Measurements from ENCODE around the gene KY.
"Not testable (repeated sequence)": the region's sequence is repeated elsewhere in the genome, so short reads cannot be mapped to it uniquely, and the experiment has no call there.

Gene KY

GRCh38 chr3:134600685-134601463, 49.9 kb downstream of the KY start:
- H3K27me3 Mint-ChIP-seq: peaks cover 3% of the 10 kb centered on the region
- ATAC-seq (ENCODE audit: low read depth): peak; percentile 51
- H3K4me1 Mint-ChIP-seq: peaks cover 6% of the 10 kb centered on the region
- DNase-seq (ENCODE audit: low spot score in 2 of 2): peak; percentile 40 to 60
- no peak overlapping the region for H3K4me3 Mint-ChIP-seq
- H3K27ac Mint-ChIP-seq: no peak overlapping the region
- no peaks in the 10 kb centered on the region for H3K36me3 Mint-ChIP-seq
- no peaks in the 10 kb centered on the region for H3K9me3 Mint-ChIP-seq

GRCh38 chr3:134600206-134600605, 50.6 kb downstream of the KY start:
- Mint-ChIP-seq H3K4me3 (no peak overlapping the region), H3K27me3 (no peaks in the 10 kb centered on the region), H3K36me3 (no peaks in the 10 kb centered on the region), H3K4me1 (peaks cover 6% of the 10 kb centered on the region), H3K9me3 (no peaks in the 10 kb centered on the region), H3K27ac (no peak overlapping the region)
- DNase-seq (ENCODE audit: low spot score in 2 of 2) (no peak), ATAC-seq (ENCODE audit: low read depth) (no peak)

GRCh38 chr3:134598763-134599545, 51.9 kb downstream of the KY start:
- Mint-ChIP-seq H3K4me1 (peaks cover 6% of the 10 kb centered on the region), H3K27ac (no peak overlapping the region), H3K36me3 (no peaks in the 10 kb centered on the region), H3K27me3 (peaks cover 2% of the 10 kb centered on the region), H3K4me3 (no peak overlapping the region), H3K9me3 (no peaks in the 10 kb centered on the region)
- DNase-seq (ENCODE audit: low spot score in 2 of 2) (no peak), ATAC-seq (ENCODE audit: low read depth) (no peak)

- DNase-seq (ENCODE audit: low spot score in 2 of 2) (no peak), ATAC-seq (ENCODE audit: low read depth) (no peak)
- no peak overlapping the region for H3K4me3 Mint-ChIP-seq
- peaks cover 6% of the 10 kb centered on the region for H3K4me1 Mint-ChIP-seq
- H3K9me3 Mint-ChIP-seq: no peaks in the 10 kb centered on the region
- H3K27ac Mint-ChIP-seq: no peak overlapping the region
- no peaks in the 10 kb centered on the region for H3K36me3 Mint-ChIP-seq
- H3K27me3 Mint-ChIP-seq: peaks cover 2% of the 10 kb centered on the region
These were observed 53.3 kb downstream of the KY start for GRCh38 chr3:134597390-134597970.

GRCh38 chr3:134594986-134595385, 55.8 kb downstream of the KY start:
- not testable (repeated sequence) for H3K36me3 Mint-ChIP-seq; H3K27ac Mint-ChIP-seq; H3K27me3 Mint-ChIP-seq; ATAC-seq (ENCODE audit: low read depth); H3K9me3 Mint-ChIP-seq; DNase-seq (ENCODE audit: low spot score in 2 of 2); H3K4me1 Mint-ChIP-seq; H3K4me3 Mint-ChIP-seq

- H3K27me3 Mint-ChIP-seq: peaks cover 4% of the 10 kb centered on the region
- peaks cover 1% of the 10 kb centered on the region for H3K9me3 Mint-ChIP-seq
- no peaks in the 10 kb centered on the region for H3K4me1 Mint-ChIP-seq
- no peak overlapping the region for H3K4me3 Mint-ChIP-seq
- DNase-seq (ENCODE audit: low spot score in 2 of 2) (no peak), ATAC-seq (ENCODE audit: low read depth) (no peak)
- no peaks in the 10 kb centered on the region for H3K36me3 Mint-ChIP-seq
- no peak overlapping the region for H3K27ac Mint-ChIP-seq
These were observed 56.5 kb downstream of the KY start for GRCh38 chr3:134594331-134594741.

- H3K9me3 Mint-ChIP-seq: peaks cover 1% of the 10 kb centered on the region
- no peaks in the 10 kb centered on the region for H3K4me1 Mint-ChIP-seq
- no peak overlapping the region for H3K4me3 Mint-ChIP-seq
- no peak for DNase-seq (ENCODE audit: low spot score in 2 of 2)
- H3K27me3 Mint-ChIP-seq: peaks cover 4% of the 10 kb centered on the region
- H3K27ac Mint-ChIP-seq: no peak overlapping the region
- ATAC-seq (ENCODE audit: low read depth): no peak
- H3K36me3 Mint-ChIP-seq: no peaks in the 10 kb centered on the region
These were observed 58.0 kb downstream of the KY start for GRCh38 chr3:134592806-134593205.

- no peak overlapping the region for H3K4me3 Mint-ChIP-seq
- DNase-seq (ENCODE audit: low spot score in 2 of 2) (no peak), ATAC-seq (ENCODE audit: low read depth) (no peak)
- no peaks in the 10 kb centered on the region for H3K4me1 Mint-ChIP-seq
- H3K9me3 Mint-ChIP-seq: peaks cover 4% of the 10 kb centered on the region
- peaks cover 8% of the 10 kb centered on the region for H3K27me3 Mint-ChIP-seq
- H3K36me3 Mint-ChIP-seq: peaks cover 3% of the 10 kb centered on the region
- no peak overlapping the region for H3K27ac Mint-ChIP-seq
These were observed 60.1 kb downstream of the KY start for GRCh38 chr3:134590766-134591165.

GRCh38 chr3:134579141-134579665, 71.6 kb downstream of the KY start:
- Mint-ChIP-seq H3K9me3 (peaks cover 2% of the 10 kb centered on the region), H3K36me3 (peaks cover 5% of the 10 kb centered on the region), H3K4me3 (no peak overlapping the region), H3K27me3 (no peaks in the 10 kb centered on the region), H3K27ac (no peak overlapping the region), H3K4me1 (no peaks in the 10 kb centered on the region)
- DNase-seq (ENCODE audit: low spot score in 2 of 2) (no peak), ATAC-seq (ENCODE audit: low read depth) (no peak)

GRCh38 chr3:134576831-134577230, 74.0 kb downstream of the KY start:
- ATAC-seq (ENCODE audit: low read depth) (no peak), DNase-seq (ENCODE audit: low spot score in 2 of 2) (no peak)
- no peak overlapping the region for H3K4me3 Mint-ChIP-seq
- peaks cover 7% of the 10 kb centered on the region for H3K9me3 Mint-ChIP-seq
- H3K27ac Mint-ChIP-seq: peak overlapping the region; percentile 6
- H3K4me1 Mint-ChIP-seq: no peaks in the 10 kb centered on the region
- no peaks in the 10 kb centered on the region for H3K27me3 Mint-ChIP-seq
- peaks cover 5% of the 10 kb centered on the region for H3K36me3 Mint-ChIP-seq

- H3K4me1 Mint-ChIP-seq: no peaks in the 10 kb centered on the region
- H3K27me3 Mint-ChIP-seq: no peaks in the 10 kb centered on the region
- ATAC-seq (ENCODE audit: low read depth) (no peak), DNase-seq (ENCODE audit: low spot score in 2 of 2) (no peak)
- peak overlapping the region; percentile 6 for H3K27ac Mint-ChIP-seq
- no peak overlapping the region for H3K4me3 Mint-ChIP-seq
- H3K9me3 Mint-ChIP-seq: peaks cover 7% of the 10 kb centered on the region
- H3K36me3 Mint-ChIP-seq: peaks cover 5% of the 10 kb centered on the region
These were observed 74.4 kb downstream of the KY start for GRCh38 chr3:134576426-134576825.

GRCh38 chr3:134569899-134570298, 80.9 kb downstream of the KY start:
- DNase-seq (ENCODE audit: low spot score in 2 of 2); H3K27ac Mint-ChIP-seq; ATAC-seq (ENCODE audit: low read depth); H3K4me1 Mint-ChIP-seq; H3K27me3 Mint-ChIP-seq; H3K4me3 Mint-ChIP-seq; H3K36me3 Mint-ChIP-seq: not testable (repeated sequence)
- peaks cover 19% of the 10 kb centered on the region for H3K9me3 Mint-ChIP-seq

GRCh38 chr3:134568790-134569189, 82.0 kb downstream of the KY start:
- H3K27me3 Mint-ChIP-seq: no peaks in the 10 kb centered on the region
- no peak for DNase-seq (ENCODE audit: low spot score in 2 of 2)
- H3K9me3 Mint-ChIP-seq: peaks cover 17% of the 10 kb centered on the region
- no peaks in the 10 kb centered on the region for H3K4me1 Mint-ChIP-seq
- no peak overlapping the region for H3K27ac Mint-ChIP-seq
- ATAC-seq (ENCODE audit: low read depth): no peak
- no peak overlapping the region for H3K4me3 Mint-ChIP-seq
- H3K36me3 Mint-ChIP-seq: peaks cover 13% of the 10 kb centered on the region

- Mint-ChIP-seq H3K4me3 (no peak overlapping the region), H3K27me3 (no peaks in the 10 kb centered on the region), H3K4me1 (no peaks in the 10 kb centered on the region), H3K36me3 (peaks cover 22% of the 10 kb centered on the region), H3K27ac (no peak overlapping the region), H3K9me3 (peaks cover 17% of the 10 kb centered on the region)
- ATAC-seq (ENCODE audit: low read depth): no peak
- no peak for DNase-seq (ENCODE audit: low spot score in 2 of 2)
These were observed 83.2 kb downstream of the KY start for GRCh38 chr3:134567605-134568004.
